ENCODE data around the gene DIS3L. TPM values are rescaled to one million over a fixed set of nuclear protein-coding genes. Genes with fewer than 3 reads are reported as not detected.

Gene DIS3L
- total RNA-seq, 1 donor from 2014 or later = 13.1 TPM

GRCh38 chr15:66288551-66289185, 4.7 kb upstream of the DIS3L start:
- H3K36me3 Mint-ChIP-seq (ENCODE audit: low read depth, unreplicated experiment) = no peaks in the 10 kb centered on the region
- H3K4me3 Mint-ChIP-seq (ENCODE audit: unreplicated experiment) = no peak overlapping the region
- no peaks in the 10 kb centered on the region for H3K27me3 Mint-ChIP-seq (ENCODE audit: unreplicated experiment)
- TF ChIP-seq CTCF (IDR thresholded peaks at IDR 0.05; ENCODE audit: unreplicated experiment) = no peak
- DNase-seq (ENCODE audit: low spot score) = no peak
- H3K27ac Mint-ChIP-seq (ENCODE audit: unreplicated experiment) = no peak overlapping the region
- H3K9me3 Mint-ChIP-seq (ENCODE audit: unreplicated experiment) = no peaks in the 10 kb centered on the region
- H3K4me1 Mint-ChIP-seq (ENCODE audit: unreplicated experiment) = no peaks in the 10 kb centered on the region

GRCh38 chr15:66290007-66290406, 3.4 kb upstream of the DIS3L start:
- Mint-ChIP-seq H3K4me3 (ENCODE audit: unreplicated experiment) (no peak overlapping the region), H3K27me3 (ENCODE audit: unreplicated experiment) (no peaks in the 10 kb centered on the region), H3K27ac (ENCODE audit: unreplicated experiment) (no peak overlapping the region), H3K9me3 (ENCODE audit: unreplicated experiment) (no peaks in the 10 kb centered on the region), H3K4me1 (ENCODE audit: unreplicated experiment) (peaks cover 8% of the 10 kb centered on the region), H3K36me3 (ENCODE audit: low read depth, unreplicated experiment) (no peaks in the 10 kb centered on the region)
- no peak for DNase-seq (ENCODE audit: low spot score)
- TF ChIP-seq CTCF (IDR thresholded peaks at IDR 0.05; ENCODE audit: unreplicated experiment) = no peak

DNA sequence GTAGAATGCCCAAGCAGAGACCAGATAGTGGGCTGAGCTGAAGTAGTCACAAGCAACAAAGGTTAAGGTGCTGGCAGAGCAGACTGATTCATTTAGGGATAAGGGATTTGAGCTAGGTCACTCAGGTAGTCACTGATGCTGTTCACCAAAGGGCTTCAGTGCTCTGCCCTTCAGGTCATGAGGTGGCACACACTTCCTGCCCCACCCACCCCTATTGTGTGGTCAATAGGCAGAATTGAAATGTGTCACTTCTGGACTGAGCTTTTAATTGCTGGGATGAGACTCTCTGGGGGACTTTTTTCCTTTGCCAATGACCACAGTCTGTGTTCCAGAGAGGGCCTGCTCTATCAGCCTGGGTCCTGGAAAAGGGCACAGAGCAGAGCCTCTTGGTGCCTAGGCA, 2.9 kb upstream of the DIS3L start:
- Mint-ChIP-seq H3K27me3 (ENCODE audit: unreplicated experiment) (no peaks in the 10 kb centered on the region), H3K4me1 (ENCODE audit: unreplicated experiment) (peaks cover 8% of the 10 kb centered on the region), H3K27ac (ENCODE audit: unreplicated experiment) (no peak overlapping the region), H3K4me3 (ENCODE audit: unreplicated experiment) (no peak overlapping the region), H3K9me3 (ENCODE audit: unreplicated experiment) (no peaks in the 10 kb centered on the region), H3K36me3 (ENCODE audit: low read depth, unreplicated experiment) (no peaks in the 10 kb centered on the region)
- TF ChIP-seq CTCF (IDR thresholded peaks at IDR 0.05; ENCODE audit: unreplicated experiment) = no peak
- DNase-seq (ENCODE audit: low spot score) = no peak

DNA sequence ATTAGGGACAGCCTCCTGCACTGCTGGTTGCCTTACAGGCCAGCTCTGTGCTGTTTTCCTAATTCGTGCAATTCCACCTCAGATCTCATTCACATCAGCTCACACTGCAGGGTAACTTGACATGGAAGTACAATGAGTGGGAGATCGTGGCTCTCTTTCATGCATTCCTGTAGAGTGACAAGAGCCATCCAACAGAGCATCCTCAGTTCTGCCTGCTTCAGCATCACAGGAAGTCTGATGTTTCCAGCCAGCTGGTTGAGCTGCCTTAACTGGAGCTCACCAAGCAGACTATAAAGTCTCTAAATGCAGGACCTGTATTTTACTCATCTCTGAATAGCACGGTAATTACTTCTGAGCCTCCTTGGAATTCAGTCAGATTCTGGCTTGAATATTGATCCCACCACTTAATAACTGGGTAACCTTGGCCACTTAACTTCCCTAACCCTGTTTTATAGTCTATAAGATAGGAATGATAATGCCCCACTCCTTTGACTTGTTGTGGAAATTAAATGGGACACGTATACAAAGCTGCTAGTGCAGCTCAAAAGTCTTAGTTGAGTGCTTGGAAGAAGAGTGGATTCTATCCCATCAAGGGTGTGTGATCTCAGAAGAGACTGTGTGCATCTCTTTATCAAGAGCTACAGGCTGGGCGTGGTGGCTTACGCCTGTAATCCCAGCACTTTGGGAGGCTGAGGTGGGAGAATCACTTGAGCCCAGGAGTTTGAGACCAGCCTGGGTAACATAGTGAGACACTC, 1.4 kb upstream of the DIS3L start:
- Mint-ChIP-seq H3K4me3 (ENCODE audit: unreplicated experiment) (peak overlapping the region; percentile 85), H3K27ac (ENCODE audit: unreplicated experiment) (peak overlapping the region; percentile 36), H3K9me3 (ENCODE audit: unreplicated experiment) (no peaks in the 10 kb centered on the region), H3K27me3 (ENCODE audit: unreplicated experiment) (no peaks in the 10 kb centered on the region), H3K36me3 (ENCODE audit: low read depth, unreplicated experiment) (no peaks in the 10 kb centered on the region), H3K4me1 (ENCODE audit: unreplicated experiment) (peaks cover 8% of the 10 kb centered on the region)
- DNase-seq (ENCODE audit: low spot score) = no peak
- TF ChIP-seq CTCF (IDR thresholded peaks at IDR 0.05; ENCODE audit: unreplicated experiment) = no peak
